ENCODE results near the gene ARFGAP3. TPM values are rescaled to one million over a fixed set of nuclear protein-coding genes. Genes with fewer than 3 reads are reported as not detected.

Gene ARFGAP3
- total RNA-seq, 1 donor from 2014 or later, result 22.3 TPM

DNA sequence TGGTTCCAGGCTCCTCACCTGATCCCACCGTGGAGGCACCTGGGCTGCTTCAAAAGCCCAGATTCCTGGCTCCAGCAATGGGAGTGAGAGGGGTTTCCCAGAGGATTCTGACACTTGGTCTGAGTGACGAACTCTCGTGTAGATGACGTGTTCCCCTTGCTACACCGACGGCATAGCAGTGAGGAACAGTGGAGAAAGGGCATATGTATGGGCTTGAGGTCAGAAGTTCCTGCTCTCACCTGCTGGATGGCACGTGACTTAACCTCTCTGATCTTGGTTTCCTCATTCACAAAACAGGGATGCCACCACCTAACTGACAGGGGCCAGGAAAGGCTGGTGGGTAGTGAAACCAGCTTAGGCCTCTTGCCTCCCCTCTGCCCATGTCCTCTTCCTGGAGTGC, 30.0 kb upstream of the ARFGAP3 start:
- intact Hi-C loops (cut with DNase I), result loop anchor here (2.0 kb wide), 1 partner anchor 14 kb away; no protein-coding TSS in a partner anchor
- no peak for ATAC-seq
- no peak for DNase-seq (ENCODE audit: missing footprints)

DNA sequence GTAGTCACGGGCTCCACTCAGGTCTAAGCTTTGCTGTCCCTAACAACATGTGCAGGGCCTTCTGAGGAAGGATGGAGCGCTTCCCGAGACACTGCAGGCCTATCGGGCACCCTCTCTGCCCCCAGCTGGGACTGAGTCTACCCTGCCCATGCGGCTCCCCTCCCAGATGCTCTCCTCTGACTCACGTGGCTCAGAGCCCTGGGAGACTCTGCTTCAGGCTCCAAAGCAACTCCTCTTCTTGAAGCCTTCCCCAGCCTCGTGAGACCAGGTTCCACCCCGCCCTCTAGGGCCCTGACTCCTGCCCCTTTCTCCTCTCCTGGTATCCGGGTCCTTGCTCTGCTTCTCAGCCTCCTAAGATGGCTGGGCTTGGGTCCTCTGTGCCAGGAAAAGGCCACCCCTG, 28.4 kb upstream of the ARFGAP3 start:
- intact Hi-C loops (cut with DNase I), result no loop called here
- DNase-seq (ENCODE audit: missing footprints) (no peak), ATAC-seq (no peak)

GRCh38 chr22:42884616-42885375, 27.7 kb upstream of the ARFGAP3 start:
- no peak for ATAC-seq
- no peak for DNase-seq (ENCODE audit: missing footprints)
- intact Hi-C loops (cut with DNase I), result no loop called here

DNA sequence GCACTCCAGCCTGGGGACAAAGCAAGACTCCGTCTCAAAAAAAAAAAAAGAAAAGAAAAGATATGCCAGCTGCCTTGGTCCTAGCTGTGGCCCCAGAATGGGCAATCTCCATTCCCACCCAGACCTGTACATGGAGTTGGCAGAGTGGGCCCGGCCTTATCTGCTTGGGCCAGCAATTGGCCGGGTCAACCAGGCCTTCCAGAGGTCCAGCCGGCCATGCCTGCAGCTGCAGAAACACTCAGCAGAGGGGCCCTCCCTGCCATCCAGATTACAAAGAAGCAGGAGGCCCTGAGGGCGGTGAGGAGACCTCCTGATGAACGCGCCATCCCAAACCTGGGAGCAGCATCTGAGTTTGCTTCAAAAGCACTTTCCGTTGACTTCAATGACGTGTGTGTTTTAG, 26.9 kb upstream of the ARFGAP3 start:
- intact Hi-C loops (cut with DNase I), result no loop called here
- DNase-seq (ENCODE audit: missing footprints) (no peak), ATAC-seq (no peak)

DNA sequence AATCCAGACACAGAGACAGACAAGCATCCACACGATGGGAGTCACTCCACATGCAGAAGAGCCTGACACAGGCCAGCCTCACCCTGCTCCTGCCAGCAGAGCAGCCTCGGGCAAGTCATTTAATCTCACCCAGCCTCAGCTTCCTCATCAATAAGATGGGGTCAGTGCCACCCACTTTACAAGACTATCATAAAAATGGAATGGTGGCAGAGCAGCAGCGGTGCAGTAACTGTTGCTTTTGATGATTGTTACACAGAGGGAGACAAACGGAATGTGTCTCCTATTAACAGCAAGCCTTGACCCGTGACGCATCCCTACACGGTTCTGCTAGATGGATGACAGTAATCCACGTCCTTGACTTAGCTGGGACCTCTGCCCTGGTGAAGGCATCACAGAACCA, 26.0 kb upstream of the ARFGAP3 start:
- no peak for ATAC-seq
- intact Hi-C loops (cut with DNase I), result no loop called here
- DNase-seq (ENCODE audit: missing footprints), result no peak

DNA sequence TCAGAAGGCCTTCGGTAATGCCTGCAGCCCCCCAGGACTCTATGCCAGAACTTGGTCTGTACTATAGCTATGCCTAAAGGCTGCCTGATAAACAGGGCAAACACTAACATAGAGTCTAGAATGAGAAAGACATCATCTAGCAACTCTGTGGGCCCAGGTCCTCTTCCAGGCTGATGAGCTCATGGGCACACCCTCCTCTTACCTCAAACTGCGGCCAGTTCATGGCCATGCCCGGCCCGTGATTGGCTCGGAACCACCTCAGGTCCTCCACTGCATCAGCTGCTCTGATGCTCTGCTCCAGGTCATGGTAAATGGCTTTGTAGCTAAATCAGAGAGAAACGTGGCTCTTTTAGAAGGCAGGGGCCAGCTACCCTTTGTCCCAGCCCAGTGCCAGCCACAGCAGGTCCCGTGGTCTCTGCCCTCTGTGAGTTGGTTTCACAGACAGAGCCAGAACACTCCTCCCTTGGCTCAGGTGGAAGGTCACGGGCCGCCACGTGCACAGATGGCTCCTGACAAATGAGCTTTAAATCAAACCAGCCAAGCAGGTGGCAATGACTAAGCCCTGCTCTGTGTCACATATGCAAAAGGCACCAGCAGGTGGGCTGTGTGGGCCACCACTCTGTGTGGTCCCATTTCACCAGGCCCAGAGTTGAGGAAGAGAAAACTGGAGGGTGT, 25.0 kb upstream of the ARFGAP3 start:
- peak; percentile 32 for ATAC-seq
- intact Hi-C loops (cut with DNase I), result no loop called here

GRCh38 chr22:42881298-42881697, 24.2 kb upstream of the ARFGAP3 start:
- ATAC-seq, result no peak
- no peak for DNase-seq (ENCODE audit: missing footprints)
- intact Hi-C loops (cut with DNase I), result no loop called here

More for the DNA sequence above, 25.0 kb upstream of the ARFGAP3 start:
- no peak for DNase-seq (ENCODE audit: missing footprints)

GRCh38 chr22:42880815-42881214, 23.7 kb upstream of the ARFGAP3 start:
- DNase-seq (ENCODE audit: missing footprints), result no peak

GRCh38 chr22:42879371-42880021, 22.4 kb upstream of the ARFGAP3 start:
- DNase-seq (ENCODE audit: missing footprints) (no peak), ATAC-seq (no peak)
- intact Hi-C loops (cut with DNase I), result no loop called here

More at GRCh38 chr22:42880815-42881214, 23.7 kb upstream of the ARFGAP3 start:
- ATAC-seq, result no peak
- intact Hi-C loops (cut with DNase I), result no loop called here

DNA sequence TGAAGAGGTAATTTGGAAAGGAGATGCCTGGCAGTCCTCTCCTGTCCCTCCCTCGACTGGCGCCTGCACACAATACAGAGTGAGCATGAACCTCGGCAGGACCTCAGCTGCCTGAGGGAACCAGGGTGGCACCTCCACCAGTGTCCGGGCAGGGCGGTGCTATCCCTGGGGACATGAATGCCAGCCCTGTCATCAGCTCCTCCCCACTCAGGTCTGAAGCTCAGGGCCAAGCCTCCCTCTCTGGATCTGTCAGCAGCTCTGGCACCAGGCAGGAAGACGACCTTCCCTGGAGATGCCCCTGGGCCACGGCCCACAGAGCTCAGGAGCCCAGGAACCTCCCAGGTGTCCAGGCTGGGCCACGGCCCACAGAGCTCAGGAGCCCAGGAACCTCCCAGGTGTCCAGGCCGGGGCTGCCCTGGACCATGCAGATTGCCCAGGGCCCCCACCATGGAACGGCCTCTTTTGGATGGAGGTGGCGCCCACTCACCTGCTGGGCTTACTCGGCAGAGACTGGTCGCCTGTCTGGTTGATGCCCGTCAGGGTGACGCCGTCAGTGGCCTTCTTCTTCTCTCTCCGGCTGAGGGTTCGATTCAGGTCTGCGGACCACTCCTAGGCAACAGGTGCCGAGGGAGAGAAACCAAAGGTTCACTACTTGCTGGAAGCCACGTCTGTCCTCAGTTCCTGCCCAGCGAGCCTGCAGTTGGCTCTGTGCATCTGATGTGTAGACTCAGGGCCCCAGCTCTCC, 21.7 kb upstream of the ARFGAP3 start:
- ATAC-seq (peak; percentile 78), DNase-seq (ENCODE audit: missing footprints) (no peak)
- intact Hi-C loops (cut with DNase I), result no loop called here

GRCh38 chr22:42877597-42878340, 20.7 kb upstream of the ARFGAP3 start:
- no peak for ATAC-seq
- intact Hi-C loops (cut with DNase I), result no loop called here
- DNase-seq (ENCODE audit: missing footprints), result no peak

GRCh38 chr22:42877158-42877557, 20.1 kb upstream of the ARFGAP3 start:
- ATAC-seq (no peak), DNase-seq (ENCODE audit: missing footprints) (no peak)
- intact Hi-C loops (cut with DNase I), result no loop called here

GRCh38 chr22:42876041-42876440, 19.0 kb upstream of the ARFGAP3 start:
- ATAC-seq (no peak), DNase-seq (ENCODE audit: missing footprints) (no peak)
- intact Hi-C loops (cut with DNase I), result no loop called here

GRCh38 chr22:42874010-42874409, 16.9 kb upstream of the ARFGAP3 start:
- DNase-seq (ENCODE audit: missing footprints) (no peak), ATAC-seq (no peak)
- intact Hi-C loops (cut with DNase I), result no loop called here

- no peak for ATAC-seq
- intact Hi-C loops (cut with DNase I), result no loop called here
- no peak for DNase-seq (ENCODE audit: missing footprints)
Observed at GRCh38 chr22:42873356-42873755, 16.3 kb upstream of the ARFGAP3 start.

GRCh38 chr22:42872821-42873220, 15.7 kb upstream of the ARFGAP3 start:
- ATAC-seq (no peak), DNase-seq (ENCODE audit: missing footprints) (no peak)
- intact Hi-C loops (cut with DNase I), result no loop called here

DNA sequence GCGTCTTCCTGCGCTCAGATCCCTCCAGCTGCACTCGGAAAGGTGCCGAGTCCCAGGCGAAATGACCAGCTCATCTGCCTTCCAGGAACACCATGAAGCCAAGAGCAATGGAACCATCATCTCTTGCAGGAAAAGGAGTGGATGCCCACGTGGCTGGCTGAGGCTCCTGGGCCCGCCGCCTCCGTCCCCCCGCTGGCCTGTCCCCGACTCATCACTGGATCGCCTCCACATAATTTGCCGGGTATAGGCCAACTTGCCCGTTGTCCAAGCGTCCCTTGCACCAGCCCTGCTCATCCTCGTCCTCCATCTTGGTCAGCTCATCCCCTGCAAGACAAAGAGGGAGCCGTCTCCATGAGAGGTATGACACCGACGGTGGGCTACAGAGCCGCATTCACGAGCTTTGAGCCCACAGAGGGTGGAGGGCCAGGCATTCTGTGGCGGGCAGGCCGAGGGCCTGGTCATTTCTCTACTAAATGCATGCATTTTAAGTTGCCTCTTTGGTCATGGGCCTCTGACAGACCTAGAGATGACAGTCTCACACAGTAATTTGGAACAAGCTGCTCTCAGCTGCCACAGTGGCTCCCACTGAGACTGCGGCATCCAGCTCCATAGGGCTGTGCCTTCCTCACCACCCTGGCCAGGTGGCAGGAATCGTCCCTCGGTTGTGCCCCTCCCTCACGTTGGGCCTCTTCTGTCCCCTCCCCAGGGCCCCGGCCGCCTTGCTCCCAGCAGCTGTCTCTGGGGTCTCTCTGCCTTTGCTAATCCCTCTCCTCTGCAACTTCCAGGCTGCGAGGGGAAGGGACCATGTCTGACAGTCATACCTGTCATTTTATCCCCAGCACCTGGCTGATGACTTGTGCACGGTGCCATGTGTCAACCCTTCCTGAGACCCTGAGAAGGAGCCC, 14.3 kb upstream of the ARFGAP3 start:
- intact Hi-C loops (cut with DNase I), result no loop called here
- ATAC-seq (no peak), DNase-seq (ENCODE audit: missing footprints) (no peak)

Data from Right ventricle myocardium inferior (tissue), 1 donor.